ENCODE data around the gene LETMD1. TPM values are rescaled to one million over a fixed set of nuclear protein-coding genes. Genes with fewer than 3 reads are reported as not detected.

The LETMD1 gene
- polyA plus RNA-seq, 1 of the 3 experiments (the other 2 are of a cell fraction), result 67.8 TPM

DNA sequence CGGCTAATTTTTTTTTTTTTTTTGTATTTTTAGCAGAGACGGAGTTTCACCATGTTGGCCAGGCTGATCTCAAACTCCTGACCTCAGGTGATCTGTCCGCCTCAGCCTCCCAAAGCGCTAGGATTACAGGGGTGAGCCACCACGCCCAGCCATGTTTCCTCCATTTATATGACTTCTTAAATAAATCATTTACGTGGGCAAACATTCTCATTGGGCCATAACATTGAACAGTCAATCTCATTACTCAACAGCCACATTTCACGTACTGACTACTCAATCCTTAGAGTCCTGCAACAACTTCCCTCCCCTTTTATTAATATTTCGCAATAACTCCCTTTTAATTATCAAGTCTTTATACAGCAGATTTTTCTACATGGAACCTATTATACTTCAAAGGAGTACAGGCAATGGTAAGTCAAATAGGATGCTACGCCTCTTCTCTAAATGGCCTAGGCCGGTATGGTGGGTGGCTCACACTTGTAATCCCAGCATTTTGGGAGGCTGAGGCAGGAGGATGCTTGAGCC lies 42.6 kb downstream of the LETMD1 start:
- H3K27ac ChIP-seq (ENCODE audit: low read depth in 2 of 2, low read length in 1 of 2), result no peak overlapping the region
- CTCF ChIA-PET, result interaction anchor here (1.7 kb wide), 1 partner anchor 10 kb away, joined by 5 read pairs; no protein-coding TSS in a partner anchor
- WGBS (ENCODE audit: low lambda C conversion rate), result 97% methylated on average over 10 of the region's 10 CpGs
- H3K79me2 ChIP-seq (ENCODE audit: insufficient read depth), result no peaks in the 10 kb centered on the region
- H2AFZ ChIP-seq (ENCODE audit: low read depth), result no peak overlapping the region
- H3K9me3 ChIP-seq, result no peaks in the 10 kb centered on the region
- no peak overlapping the region for H3K4me3 ChIP-seq (ENCODE audit: low read depth in 2 of 2, low read length in 1 of 2)
- H3K36me3 ChIP-seq (replicated peaks in 1 of 2; ENCODE audit: control insufficient read depth in 1 of 2, insufficient read depth in 2 of 2, low read length in 1 of 2), result peaks cover 21 to 32% of the 10 kb centered on the region in 2 experiments
- no peaks in the 10 kb centered on the region for H4K20me1 ChIP-seq (ENCODE audit: insufficient read depth)
- TF ChIP-seq FOSL2 (IDR thresholded peaks at IDR 0.05; ENCODE audit: borderline replicate concordance, low read depth) (no peak), RFX5 (IDR thresholded peaks at IDR 0.05; ENCODE audit: low read length) (no peak), TAF1 (IDR thresholded peaks at IDR 0.05; ENCODE audit: borderline replicate concordance, low read depth, low read length) (no peak), EP300 (IDR thresholded peaks at IDR 0.05; ENCODE audit: borderline replicate concordance in 1 of 2, low read depth in 1 of 2, low read length in 1 of 2) (no peak), RCOR1 (IDR thresholded peaks at IDR 0.05; ENCODE audit: low read length) (no peak), GABPA (IDR thresholded peaks at IDR 0.05; ENCODE audit: low read depth) (no peak), NRF1 (IDR thresholded peaks at IDR 0.05; ENCODE audit: low read depth, low read length) (no peak), FOXJ3 (CRISPR knock-in tag; IDR thresholded peaks at IDR 0.05) (no peak), NFIC (IDR thresholded peaks at IDR 0.05; ENCODE audit: borderline replicate concordance) (no peak), TCF12 (IDR thresholded peaks at IDR 0.05) (no peak), YY1 (IDR thresholded peaks at IDR 0.05; ENCODE audit: low read depth) (no peak), ELF1 (IDR thresholded peaks at IDR 0.05) (no peak)
- TF ChIP-seq, protein P1, sequence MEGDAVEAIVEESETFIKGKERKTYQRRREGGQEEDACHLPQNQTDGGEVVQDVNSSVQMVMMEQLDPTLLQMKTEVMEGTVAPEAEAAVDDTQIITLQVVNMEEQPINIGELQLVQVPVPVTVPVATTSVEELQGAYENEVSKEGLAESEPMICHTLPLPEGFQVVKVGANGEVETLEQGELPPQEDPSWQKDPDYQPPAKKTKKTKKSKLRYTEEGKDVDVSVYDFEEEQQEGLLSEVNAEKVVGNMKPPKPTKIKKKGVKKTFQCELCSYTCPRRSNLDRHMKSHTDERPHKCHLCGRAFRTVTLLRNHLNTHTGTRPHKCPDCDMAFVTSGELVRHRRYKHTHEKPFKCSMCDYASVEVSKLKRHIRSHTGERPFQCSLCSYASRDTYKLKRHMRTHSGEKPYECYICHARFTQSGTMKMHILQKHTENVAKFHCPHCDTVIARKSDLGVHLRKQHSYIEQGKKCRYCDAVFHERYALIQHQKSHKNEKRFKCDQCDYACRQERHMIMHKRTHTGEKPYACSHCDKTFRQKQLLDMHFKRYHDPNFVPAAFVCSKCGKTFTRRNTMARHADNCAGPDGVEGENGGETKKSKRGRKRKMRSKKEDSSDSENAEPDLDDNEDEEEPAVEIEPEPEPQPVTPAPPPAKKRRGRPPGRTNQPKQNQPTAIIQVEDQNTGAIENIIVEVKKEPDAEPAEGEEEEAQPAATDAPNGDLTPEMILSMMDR (IDR thresholded peaks at IDR 0.05), result no peak
- TF ChIP-seq, protein P2, sequence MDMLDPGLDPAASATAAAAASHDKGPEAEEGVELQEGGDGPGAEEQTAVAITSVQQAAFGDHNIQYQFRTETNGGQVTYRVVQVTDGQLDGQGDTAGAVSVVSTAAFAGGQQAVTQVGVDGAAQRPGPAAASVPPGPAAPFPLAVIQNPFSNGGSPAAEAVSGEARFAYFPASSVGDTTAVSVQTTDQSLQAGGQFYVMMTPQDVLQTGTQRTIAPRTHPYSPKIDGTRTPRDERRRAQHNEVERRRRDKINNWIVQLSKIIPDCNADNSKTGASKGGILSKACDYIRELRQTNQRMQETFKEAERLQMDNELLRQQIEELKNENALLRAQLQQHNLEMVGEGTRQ (IDR thresholded peaks at IDR 0.05; ENCODE audit: borderline replicate concordance, low read depth, low read length), result no peak
- TF ChIP-seq, protein P3, sequence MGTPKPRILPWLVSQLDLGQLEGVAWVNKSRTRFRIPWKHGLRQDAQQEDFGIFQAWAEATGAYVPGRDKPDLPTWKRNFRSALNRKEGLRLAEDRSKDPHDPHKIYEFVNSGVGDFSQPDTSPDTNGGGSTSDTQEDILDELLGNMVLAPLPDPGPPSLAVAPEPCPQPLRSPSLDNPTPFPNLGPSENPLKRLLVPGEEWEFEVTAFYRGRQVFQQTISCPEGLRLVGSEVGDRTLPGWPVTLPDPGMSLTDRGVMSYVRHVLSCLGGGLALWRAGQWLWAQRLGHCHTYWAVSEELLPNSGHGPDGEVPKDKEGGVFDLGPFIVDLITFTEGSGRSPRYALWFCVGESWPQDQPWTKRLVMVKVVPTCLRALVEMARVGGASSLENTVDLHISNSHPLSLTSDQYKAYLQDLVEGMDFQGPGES (IDR thresholded peaks at IDR 0.05; ENCODE audit: low read depth, low read length), result no peak
- TF ChIP-seq, protein P4, sequence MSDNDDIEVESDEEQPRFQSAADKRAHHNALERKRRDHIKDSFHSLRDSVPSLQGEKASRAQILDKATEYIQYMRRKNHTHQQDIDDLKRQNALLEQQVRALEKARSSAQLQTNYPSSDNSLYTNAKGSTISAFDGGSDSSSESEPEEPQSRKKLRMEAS (IDR thresholded peaks at IDR 0.05; ENCODE audit: low read depth), result no peak
- H3K4me2 ChIP-seq, result no peak overlapping the region
- no peaks in the 10 kb centered on the region for H3K4me1 ChIP-seq (ENCODE audit: control insufficient read depth in 1 of 2, insufficient read depth in 2 of 2, low read depth in 1 of 2, low read length in 1 of 2)
- POLR2A ChIA-PET, result no interaction called here
- no peaks in the 10 kb centered on the region for H3K27me3 ChIP-seq (ENCODE audit: insufficient read depth)
- no peak overlapping the region for H3K9ac ChIP-seq
- DNase-seq, result no peak
- H3K9me2 ChIP-seq, result no peaks in the 10 kb centered on the region
- H3F3A ChIP-seq (replicated peaks; ENCODE audit: insufficient read depth), result peaks cover 5% of the 10 kb centered on the region
